Measurements from ENCODE around the gene TRMT10C. TPM values are rescaled to one million over a fixed set of nuclear protein-coding genes. Genes with fewer than 3 reads are reported as not detected.
"Not testable (repeated sequence)": the region's sequence is repeated elsewhere in the genome, so short reads cannot be mapped to it uniquely, and the experiment has no call there.

TRMT10C gene
- total RNA-seq, 1 donor from 2014 or later, result 26.8 TPM

DNA sequence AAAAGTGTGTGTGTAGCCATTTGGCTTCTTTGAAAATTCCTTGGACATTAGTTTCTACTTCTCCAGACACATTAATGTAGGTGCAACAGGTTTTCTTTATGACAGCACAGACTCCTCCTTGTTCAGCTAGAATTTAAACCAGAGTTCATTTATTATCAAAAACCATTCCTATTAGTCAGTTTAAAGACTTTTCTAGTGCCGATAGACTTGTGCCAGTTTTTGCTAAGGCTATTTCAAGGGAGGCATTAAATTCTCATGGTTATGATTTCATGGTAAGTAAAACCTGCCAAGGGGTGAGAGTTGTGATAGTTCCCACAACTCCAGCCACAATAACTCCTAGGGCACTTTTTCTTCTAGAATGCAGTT lies 28.1 kb upstream of the TRMT10C start:
- peaks cover 16% of the 10 kb centered on the region for H3K4me1 Mint-ChIP-seq (ENCODE audit: low read depth, unreplicated experiment)

GRCh38 chr3:101535221-101535620 lies 26.4 kb upstream of the TRMT10C start:
- Histone ChIP-seq H3K27ac (ENCODE audit: low read depth, low read length) (no peak overlapping the region), H3K4me2 (ENCODE audit: low read length) (no peak overlapping the region), H3K9ac (ENCODE audit: low read length) (no peak overlapping the region), H3K36me3 (ENCODE audit: insufficient read depth, low read length) (no peaks in the 10 kb centered on the region), H2AFZ (ENCODE audit: low read depth, low read length) (no peak overlapping the region), H3K27me3 (ENCODE audit: insufficient read depth, low read length) (peaks cover 5% of the 10 kb centered on the region), H4K20me1 (ENCODE audit: insufficient read depth, low read length) (no peaks in the 10 kb centered on the region), H3K4me1 (ENCODE audit: insufficient read depth, low read length) (no peaks in the 10 kb centered on the region), H3K4me3 (ENCODE audit: insufficient read depth, low read depth, low read length) (no peak overlapping the region), H3K79me2 (ENCODE audit: insufficient read depth, low read length) (no peaks in the 10 kb centered on the region), H3K9me3 (ENCODE audit: insufficient read depth, low read depth, low read length) (no peaks in the 10 kb centered on the region)
- no peaks in the 10 kb centered on the region for H3K36me3 Mint-ChIP-seq (ENCODE audit: low read depth, unreplicated experiment)
- peaks cover 17% of the 10 kb centered on the region for H3K27me3 Mint-ChIP-seq (ENCODE audit: low read depth, unreplicated experiment)
- no peak for FAIRE-seq
- DNase-seq (ENCODE audit: low read depth), result no peak
- H3K4me1 Mint-ChIP-seq (ENCODE audit: low read depth, unreplicated experiment), result peaks cover 16% of the 10 kb centered on the region
- peaks cover 7% of the 10 kb centered on the region for H3K9me3 Mint-ChIP-seq (ENCODE audit: unreplicated experiment)
- TF ChIP-seq, protein P1, sequence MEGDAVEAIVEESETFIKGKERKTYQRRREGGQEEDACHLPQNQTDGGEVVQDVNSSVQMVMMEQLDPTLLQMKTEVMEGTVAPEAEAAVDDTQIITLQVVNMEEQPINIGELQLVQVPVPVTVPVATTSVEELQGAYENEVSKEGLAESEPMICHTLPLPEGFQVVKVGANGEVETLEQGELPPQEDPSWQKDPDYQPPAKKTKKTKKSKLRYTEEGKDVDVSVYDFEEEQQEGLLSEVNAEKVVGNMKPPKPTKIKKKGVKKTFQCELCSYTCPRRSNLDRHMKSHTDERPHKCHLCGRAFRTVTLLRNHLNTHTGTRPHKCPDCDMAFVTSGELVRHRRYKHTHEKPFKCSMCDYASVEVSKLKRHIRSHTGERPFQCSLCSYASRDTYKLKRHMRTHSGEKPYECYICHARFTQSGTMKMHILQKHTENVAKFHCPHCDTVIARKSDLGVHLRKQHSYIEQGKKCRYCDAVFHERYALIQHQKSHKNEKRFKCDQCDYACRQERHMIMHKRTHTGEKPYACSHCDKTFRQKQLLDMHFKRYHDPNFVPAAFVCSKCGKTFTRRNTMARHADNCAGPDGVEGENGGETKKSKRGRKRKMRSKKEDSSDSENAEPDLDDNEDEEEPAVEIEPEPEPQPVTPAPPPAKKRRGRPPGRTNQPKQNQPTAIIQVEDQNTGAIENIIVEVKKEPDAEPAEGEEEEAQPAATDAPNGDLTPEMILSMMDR (IDR thresholded peaks at IDR 0.05; ENCODE audit: insufficient read depth, low read depth, low read length), result no peak
- TF ChIP-seq EZH2 (IDR thresholded peaks at IDR 0.05; ENCODE audit: insufficient read depth, low read length), result no peak
- no peak overlapping the region for H3K4me3 Mint-ChIP-seq (ENCODE audit: unreplicated experiment)
- H3K27ac Mint-ChIP-seq (ENCODE audit: unreplicated experiment), result no peak overlapping the region

More for the DNA sequence above, 28.1 kb upstream of the TRMT10C start:
- Histone ChIP-seq H3K9me3 (ENCODE audit: insufficient read depth, low read depth, low read length) (no peaks in the 10 kb centered on the region), H3K4me3 (ENCODE audit: insufficient read depth, low read depth, low read length) (no peak overlapping the region), H3K9ac (ENCODE audit: low read length) (no peak overlapping the region), H3K27me3 (ENCODE audit: insufficient read depth, low read length) (peaks cover 5% of the 10 kb centered on the region), H3K27ac (ENCODE audit: low read depth, low read length) (no peak overlapping the region), H3K4me2 (ENCODE audit: low read length) (no peak overlapping the region), H2AFZ (ENCODE audit: low read depth, low read length) (no peak overlapping the region), H3K4me1 (ENCODE audit: insufficient read depth, low read length) (no peaks in the 10 kb centered on the region), H3K36me3 (ENCODE audit: insufficient read depth, low read length) (no peaks in the 10 kb centered on the region), H3K79me2 (ENCODE audit: insufficient read depth, low read length) (no peaks in the 10 kb centered on the region), H4K20me1 (ENCODE audit: insufficient read depth, low read length) (no peaks in the 10 kb centered on the region)
- no peak for FAIRE-seq
- peaks cover 5% of the 10 kb centered on the region for H3K27me3 Mint-ChIP-seq (ENCODE audit: low read depth, unreplicated experiment)
- H3K9me3 Mint-ChIP-seq (ENCODE audit: unreplicated experiment), result peaks cover 2% of the 10 kb centered on the region
- no peak overlapping the region for H3K4me3 Mint-ChIP-seq (ENCODE audit: unreplicated experiment)
- DNase-seq (ENCODE audit: low read depth), result peak; percentile 62
- H3K27ac Mint-ChIP-seq (ENCODE audit: unreplicated experiment), result no peak overlapping the region
- TF ChIP-seq, protein P1 (IDR thresholded peaks at IDR 0.05; ENCODE audit: insufficient read depth, low read depth, low read length), result no peak
- no peak for TF ChIP-seq EZH2 (IDR thresholded peaks at IDR 0.05; ENCODE audit: insufficient read depth, low read length)
- H3K36me3 Mint-ChIP-seq (ENCODE audit: low read depth, unreplicated experiment), result no peaks in the 10 kb centered on the region

DNA sequence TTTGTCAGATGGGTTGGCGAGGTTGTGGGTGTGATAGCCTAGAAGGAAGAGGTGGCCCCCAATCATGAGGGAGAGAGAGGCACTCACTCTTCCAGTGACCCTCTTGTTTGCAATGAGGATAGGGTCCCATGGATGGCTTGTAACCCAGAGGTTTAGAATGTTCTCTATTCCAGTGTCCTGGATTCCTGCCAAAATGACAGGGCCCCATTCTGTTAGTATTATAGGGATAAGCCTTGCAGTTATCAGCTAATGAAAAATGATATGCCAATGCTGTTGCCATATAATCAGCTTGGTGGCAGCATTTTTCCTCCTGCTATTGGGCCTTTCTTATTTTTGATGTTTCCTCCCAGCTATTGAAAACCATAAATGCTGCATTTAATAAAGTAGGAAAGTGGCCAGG lies 25.4 kb upstream of the TRMT10C start:
- peaks cover 7% of the 10 kb centered on the region for H3K9me3 Mint-ChIP-seq (ENCODE audit: unreplicated experiment)

DNA sequence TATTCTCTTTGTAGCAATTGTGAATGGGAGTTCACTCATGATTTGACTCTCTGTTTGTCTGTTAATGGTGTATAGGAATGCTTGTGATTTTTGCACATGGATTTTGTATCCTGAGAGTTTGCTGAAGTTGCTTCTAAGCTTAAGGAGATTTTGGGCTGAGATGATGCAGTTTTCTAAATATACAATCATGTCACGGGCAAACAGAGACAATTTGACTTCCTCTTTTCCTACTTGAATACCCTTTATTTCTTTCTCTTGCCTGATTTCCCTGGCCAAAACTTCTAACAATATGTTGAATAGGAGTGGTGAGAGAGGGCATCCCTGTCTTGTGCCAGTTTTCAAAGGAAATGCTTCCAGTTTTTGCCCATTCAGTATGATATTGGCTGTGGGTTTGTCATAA lies 24.7 kb upstream of the TRMT10C start:
- H3K9me3 Mint-ChIP-seq (ENCODE audit: unreplicated experiment); H3K4me3 Mint-ChIP-seq (ENCODE audit: unreplicated experiment); H3K36me3 Mint-ChIP-seq (ENCODE audit: low read depth, unreplicated experiment); H3K4me1 ChIP-seq (ENCODE audit: insufficient read depth, low read length); H3K4me3 ChIP-seq (ENCODE audit: insufficient read depth, low read depth, low read length); H3K27ac ChIP-seq (ENCODE audit: low read depth, low read length); H3K79me2 ChIP-seq (ENCODE audit: insufficient read depth, low read length); FAIRE-seq; H4K20me1 ChIP-seq (ENCODE audit: insufficient read depth, low read length); H3K36me3 ChIP-seq (ENCODE audit: insufficient read depth, low read length); H3K4me2 ChIP-seq (ENCODE audit: low read length); H3K9ac ChIP-seq (ENCODE audit: low read length); H2AFZ ChIP-seq (ENCODE audit: low read depth, low read length); DNase-seq (ENCODE audit: low read depth); H3K9me3 ChIP-seq (ENCODE audit: insufficient read depth, low read depth, low read length); H3K27ac Mint-ChIP-seq (ENCODE audit: unreplicated experiment); H3K27me3 ChIP-seq (ENCODE audit: insufficient read depth, low read length); H3K4me1 Mint-ChIP-seq (ENCODE audit: low read depth, unreplicated experiment): not testable (repeated sequence)
- peaks cover 17% of the 10 kb centered on the region for H3K27me3 Mint-ChIP-seq (ENCODE audit: low read depth, unreplicated experiment)

More for the DNA sequence above, 25.4 kb upstream of the TRMT10C start:
- FAIRE-seq (no peak), DNase-seq (ENCODE audit: low read depth) (no peak)
- H3K27me3 ChIP-seq (ENCODE audit: insufficient read depth, low read length), result peaks cover 2% of the 10 kb centered on the region
- Mint-ChIP-seq H3K4me3 (ENCODE audit: unreplicated experiment) (no peak overlapping the region), H3K27ac (ENCODE audit: unreplicated experiment) (no peak overlapping the region), H3K36me3 (ENCODE audit: low read depth, unreplicated experiment) (no peaks in the 10 kb centered on the region), H3K4me1 (ENCODE audit: low read depth, unreplicated experiment) (peaks cover 16% of the 10 kb centered on the region), H3K27me3 (ENCODE audit: low read depth, unreplicated experiment) (peaks cover 17% of the 10 kb centered on the region)
- no peaks in the 10 kb centered on the region for H3K9me3 ChIP-seq (ENCODE audit: insufficient read depth, low read depth, low read length)
- H4K20me1 ChIP-seq (ENCODE audit: insufficient read depth, low read length), result no peaks in the 10 kb centered on the region
- H3K4me2 ChIP-seq (ENCODE audit: low read length), result no peak overlapping the region
- H3K4me3 ChIP-seq (ENCODE audit: insufficient read depth, low read depth, low read length), result no peak overlapping the region
- no peak overlapping the region for H3K27ac ChIP-seq (ENCODE audit: low read depth, low read length)
- H3K9ac ChIP-seq (ENCODE audit: low read length), result no peak overlapping the region
- TF ChIP-seq EZH2 (IDR thresholded peaks at IDR 0.05; ENCODE audit: insufficient read depth, low read length), result no peak
- TF ChIP-seq, protein P1 (IDR thresholded peaks at IDR 0.05; ENCODE audit: insufficient read depth, low read depth, low read length), result no peak
- H3K79me2 ChIP-seq (ENCODE audit: insufficient read depth, low read length), result no peaks in the 10 kb centered on the region
- H3K36me3 ChIP-seq (ENCODE audit: insufficient read depth, low read length), result no peaks in the 10 kb centered on the region
- H2AFZ ChIP-seq (ENCODE audit: low read depth, low read length), result no peak overlapping the region
- H3K4me1 ChIP-seq (ENCODE audit: insufficient read depth, low read length), result no peaks in the 10 kb centered on the region
